ENCODE data around the gene MINDY4.
"Not testable (repeated sequence)": the region's sequence is repeated elsewhere in the genome, so short reads cannot be mapped to it uniquely, and the experiment has no call there.

Gene MINDY4

DNA sequence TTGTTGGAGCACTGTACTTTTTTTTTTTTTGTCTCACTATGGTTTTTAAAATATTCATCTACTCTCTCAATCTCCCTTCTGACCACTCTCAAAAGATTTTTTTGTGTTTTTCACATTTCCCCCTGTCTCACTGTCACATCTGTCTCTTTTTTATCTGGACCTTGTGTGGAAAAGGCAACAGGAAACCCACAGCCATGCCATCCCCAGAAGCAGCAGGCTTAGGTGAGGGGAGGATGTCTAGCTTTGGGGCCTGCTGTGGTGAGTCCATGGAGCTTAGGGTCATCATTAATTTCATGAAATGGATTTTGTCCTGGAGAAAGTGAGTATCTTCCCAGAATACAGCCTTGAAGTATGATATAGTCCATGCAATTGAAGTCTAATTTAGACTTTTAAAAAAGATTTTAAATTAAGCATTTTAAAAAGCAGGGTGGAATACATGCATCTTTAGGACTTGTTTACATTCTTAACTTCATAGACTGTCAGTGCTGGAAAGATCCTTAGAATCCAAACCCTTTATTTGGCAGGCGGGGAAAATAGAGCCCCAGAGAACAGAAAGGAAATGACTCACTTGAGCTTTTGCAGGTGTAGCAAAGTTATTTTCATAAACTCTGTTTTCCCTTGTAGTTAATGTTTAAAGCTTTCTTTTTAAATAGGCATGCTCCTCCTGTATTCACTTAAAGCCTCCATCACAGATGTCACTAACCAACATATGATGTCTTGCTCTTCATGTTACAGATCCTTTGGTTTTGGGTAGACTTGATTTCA is 25.1 kb downstream of the MINDY4 start:
- in situ Hi-C loops (cut with MboI; ENCODE audit: low pct_unique_long_range_greater_than_20kb, low sequenced_read_pairs), result no loop called here
- DNase-seq, result no peak

DNA sequence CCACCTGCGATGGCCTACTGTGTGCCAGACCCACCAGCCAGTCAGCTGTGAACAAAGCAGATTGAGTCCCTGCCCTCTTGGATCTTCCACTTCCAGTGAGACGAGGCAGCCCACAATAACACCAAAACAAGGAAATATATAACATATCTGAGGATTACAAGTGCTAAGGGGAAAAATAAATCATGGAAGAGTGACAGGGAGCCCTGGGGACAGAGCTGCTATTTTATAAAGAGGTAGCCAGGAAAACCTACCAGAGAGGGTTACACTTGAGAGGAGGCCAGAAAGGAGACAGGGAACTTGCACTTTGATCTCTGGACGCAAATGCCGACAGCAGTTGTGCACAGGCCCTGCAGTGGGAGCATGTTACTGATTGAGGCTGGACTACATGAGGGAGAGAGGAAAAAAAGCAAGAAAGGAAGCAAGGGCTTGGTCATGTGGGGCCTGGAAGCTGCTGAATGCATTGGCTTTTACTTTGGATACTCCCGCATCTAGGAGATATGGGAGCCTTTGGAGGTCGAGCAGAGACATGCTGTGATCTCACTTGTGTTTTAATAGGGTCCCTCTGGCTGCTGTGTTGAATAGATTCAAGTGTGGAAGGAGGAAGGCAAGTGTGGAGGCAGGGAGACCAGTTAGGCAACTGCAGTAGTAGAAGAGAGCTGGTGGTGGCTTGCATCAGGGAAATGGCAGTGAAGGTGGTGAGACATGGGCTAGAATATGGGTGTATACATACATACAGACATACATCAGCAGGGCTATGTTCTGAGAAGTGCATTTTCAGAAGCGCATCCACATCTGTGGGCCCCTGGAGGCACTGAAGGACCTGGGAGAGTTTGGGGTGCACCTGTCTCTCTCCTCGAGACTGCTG is 26.2 kb downstream of the MINDY4 start:
- in situ Hi-C loops (cut with MboI; ENCODE audit: low pct_unique_long_range_greater_than_20kb, low sequenced_read_pairs), result no loop called here

GRCh38 chr7:30799206-30799975 is 28.2 kb downstream of the MINDY4 start:
- DNase-seq, result no peak
- in situ Hi-C loops (cut with MboI; ENCODE audit: low pct_unique_long_range_greater_than_20kb, low sequenced_read_pairs), result no loop called here

More for the DNA sequence above, 26.2 kb downstream of the MINDY4 start:
- DNase-seq, result no peak

DNA sequence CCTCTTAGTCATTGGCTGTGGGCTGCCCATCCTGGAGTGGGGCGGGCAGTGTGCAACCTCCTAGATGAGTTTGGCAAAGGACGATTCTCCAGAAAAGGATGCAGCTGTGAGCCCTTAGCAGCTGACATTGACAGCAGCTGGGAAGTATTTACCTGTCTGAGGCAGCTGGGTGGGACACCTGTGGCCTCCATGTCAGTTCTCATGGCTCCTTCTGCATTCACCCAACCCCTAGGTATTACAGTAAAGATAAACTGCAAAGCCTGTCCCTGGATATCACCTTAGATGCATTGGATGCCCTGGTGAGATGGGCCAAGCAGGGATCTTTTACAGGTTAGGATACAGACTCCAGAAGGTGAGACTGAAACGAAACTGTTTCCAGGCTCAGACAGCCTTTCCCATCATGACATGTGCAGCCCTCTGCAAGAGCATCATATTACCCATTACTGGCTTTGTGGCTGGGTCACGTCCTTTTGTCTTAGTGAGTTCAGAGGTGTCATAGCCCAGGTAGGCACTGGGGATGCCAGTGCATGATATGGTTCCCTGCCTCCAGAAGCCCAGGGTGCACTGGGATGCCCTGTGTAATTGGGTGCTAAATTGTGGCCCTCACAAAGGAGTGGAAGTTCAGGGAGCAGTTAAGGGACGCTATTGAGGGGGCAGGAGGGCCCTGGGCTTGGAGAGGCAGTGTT is 28.9 kb downstream of the MINDY4 start:
- DNase-seq, result no peak
- in situ Hi-C loops (cut with MboI; ENCODE audit: low pct_unique_long_range_greater_than_20kb, low sequenced_read_pairs), result no loop called here

- in situ Hi-C loops (cut with MboI; ENCODE audit: low pct_unique_long_range_greater_than_20kb, low sequenced_read_pairs), result no loop called here
- DNase-seq, result peak; percentile 75
Measured at GRCh38 chr7:30800785-30801252, 29.6 kb downstream of the MINDY4 start.

DNA sequence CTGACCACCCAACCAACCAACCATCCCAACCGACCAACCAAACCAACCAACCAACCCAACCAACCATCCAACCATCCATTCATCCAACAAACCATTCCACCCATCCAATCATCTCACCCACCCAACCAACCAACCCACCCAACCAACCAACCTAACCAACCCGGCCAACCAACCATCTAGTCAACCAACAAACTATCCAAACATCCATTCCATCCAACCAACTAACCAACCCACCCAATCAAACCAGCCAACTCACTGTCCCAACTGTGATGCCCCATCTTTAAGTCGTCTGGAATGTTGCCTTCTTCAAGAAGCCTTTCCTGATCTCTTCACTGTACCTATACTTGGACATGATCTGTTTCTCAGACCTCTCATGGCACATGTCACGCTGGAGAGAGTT is 31.6 kb downstream of the MINDY4 start:
- DNase-seq, result no peak
- in situ Hi-C loops (cut with MboI; ENCODE audit: low pct_unique_long_range_greater_than_20kb, low sequenced_read_pairs), result no loop called here

DNA sequence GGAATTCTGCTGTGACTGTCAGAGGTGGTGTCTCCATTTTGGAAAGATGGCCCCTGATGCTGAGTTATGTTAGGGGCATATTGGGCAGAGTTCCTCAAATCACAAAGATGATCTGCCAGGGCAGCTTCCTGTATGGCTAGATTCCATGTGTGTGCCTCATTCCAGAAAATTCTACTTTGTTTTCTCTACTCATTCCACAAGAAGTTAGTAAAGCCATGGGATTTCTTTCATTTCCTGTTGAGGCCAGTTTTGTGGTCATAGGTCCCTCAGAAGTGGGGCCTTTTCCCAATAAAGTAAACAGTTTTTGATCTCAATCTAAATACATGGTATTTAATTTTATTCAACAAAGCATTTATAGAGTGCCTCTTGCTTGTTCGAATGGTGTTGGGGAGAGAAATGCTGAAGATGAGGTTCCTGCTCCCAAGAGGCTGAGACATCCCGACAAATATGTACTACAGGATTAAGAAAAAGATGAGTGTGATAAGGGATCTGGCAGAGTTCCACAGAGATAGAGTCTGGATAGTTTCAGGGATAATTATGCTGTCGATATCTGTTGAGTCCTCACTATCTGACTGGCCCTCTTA is 33.0 kb downstream of the MINDY4 start:
- no peak for DNase-seq
- in situ Hi-C loops (cut with MboI; ENCODE audit: low pct_unique_long_range_greater_than_20kb, low sequenced_read_pairs), result no loop called here

DNA sequence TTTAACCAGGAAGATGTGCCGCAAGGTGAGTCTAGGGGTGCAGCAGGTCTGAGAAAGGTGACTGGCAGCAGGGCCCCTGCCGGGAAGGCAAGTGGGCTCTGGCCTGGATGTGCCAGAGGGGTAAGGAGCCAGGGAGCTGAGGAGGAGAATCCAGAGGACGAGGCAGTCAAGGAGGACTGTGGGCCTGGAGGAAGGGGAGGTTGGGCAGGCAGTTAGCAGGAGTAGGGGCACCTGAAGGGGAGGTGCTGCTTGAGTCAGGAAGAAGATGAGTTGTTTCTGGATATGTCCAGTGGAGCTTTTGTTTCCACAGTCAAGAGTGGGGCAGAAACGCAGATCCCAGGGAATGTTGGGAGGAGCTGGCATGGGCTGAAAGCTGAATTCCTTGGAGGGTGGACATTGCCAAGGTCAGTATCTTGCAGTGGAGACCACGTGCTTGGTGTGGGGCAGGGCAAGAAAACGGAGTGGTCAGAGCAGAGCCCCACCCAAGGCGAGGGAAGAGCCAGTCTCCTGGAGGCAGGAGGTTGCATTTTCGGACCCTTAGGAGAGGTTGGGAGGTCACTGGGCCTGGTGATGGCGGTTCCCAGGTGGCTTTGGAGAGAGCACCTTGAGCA is 34.0 kb downstream of the MINDY4 start:
- DNase-seq, result no peak
- in situ Hi-C loops (cut with MboI; ENCODE audit: low pct_unique_long_range_greater_than_20kb, low sequenced_read_pairs), result no loop called here

DNA sequence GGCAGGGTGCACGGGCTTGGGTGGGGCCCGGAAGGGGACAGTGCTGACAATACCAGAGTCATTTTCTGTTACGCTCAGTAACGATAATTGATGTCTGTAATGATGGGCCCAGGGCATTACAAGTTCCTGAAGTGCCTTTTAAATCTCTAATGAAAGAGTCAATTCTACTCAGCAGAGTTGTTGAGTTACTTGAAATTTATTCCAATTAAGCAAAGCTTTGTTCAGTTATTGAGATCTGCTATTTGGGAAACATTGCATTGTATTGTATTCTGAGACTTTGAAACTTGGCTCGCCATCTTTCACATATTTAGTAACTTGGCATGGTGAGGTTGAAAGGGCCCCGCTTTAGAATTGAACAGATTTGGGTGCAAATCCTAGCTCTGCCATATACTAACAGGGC is 34.7 kb downstream of the MINDY4 start:
- in situ Hi-C loops (cut with MboI; ENCODE audit: low pct_unique_long_range_greater_than_20kb, low sequenced_read_pairs), result no loop called here
- no peak for DNase-seq

GRCh38 chr7:30807477-30807876 is 36.3 kb downstream of the MINDY4 start:
- in situ Hi-C loops (cut with MboI; ENCODE audit: low pct_unique_long_range_greater_than_20kb, low sequenced_read_pairs); DNase-seq: not testable (repeated sequence)

GRCh38 chr7:30807941-30808340 is 36.7 kb downstream of the MINDY4 start:
- DNase-seq; in situ Hi-C loops (cut with MboI; ENCODE audit: low pct_unique_long_range_greater_than_20kb, low sequenced_read_pairs): not testable (repeated sequence)

GRCh38 chr7:30810986-30811385 is 39.8 kb downstream of the MINDY4 start:
- no peak for DNase-seq
- in situ Hi-C loops (cut with MboI; ENCODE audit: low pct_unique_long_range_greater_than_20kb, low sequenced_read_pairs), result no loop called here

DNA sequence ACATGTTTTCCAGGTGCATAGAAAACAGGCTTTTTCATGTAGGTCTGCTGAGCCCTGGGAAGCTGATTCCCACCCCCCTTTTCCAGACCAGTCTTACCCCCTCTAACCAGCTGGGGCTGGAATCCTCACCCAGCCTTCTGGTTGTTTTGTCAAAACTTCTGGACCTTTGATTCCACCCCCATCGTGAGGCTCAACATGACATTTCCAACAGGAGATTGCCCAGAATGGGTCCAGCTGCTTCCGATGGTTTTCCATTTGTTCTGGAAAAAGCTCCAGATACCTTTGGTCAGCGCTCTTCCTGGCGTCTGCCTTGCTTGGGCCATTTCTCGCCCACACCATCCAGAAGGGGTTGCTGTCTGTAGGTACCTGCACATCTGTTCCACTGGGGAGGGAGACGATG is 41.5 kb downstream of the MINDY4 start:
- in situ Hi-C loops (cut with MboI; ENCODE audit: low pct_unique_long_range_greater_than_20kb, low sequenced_read_pairs), result no loop called here
- no peak for DNase-seq

GRCh38 chr7:30813466-30813865 is 42.2 kb downstream of the MINDY4 start:
- in situ Hi-C loops (cut with MboI; ENCODE audit: low pct_unique_long_range_greater_than_20kb, low sequenced_read_pairs), result no loop called here

DNA sequence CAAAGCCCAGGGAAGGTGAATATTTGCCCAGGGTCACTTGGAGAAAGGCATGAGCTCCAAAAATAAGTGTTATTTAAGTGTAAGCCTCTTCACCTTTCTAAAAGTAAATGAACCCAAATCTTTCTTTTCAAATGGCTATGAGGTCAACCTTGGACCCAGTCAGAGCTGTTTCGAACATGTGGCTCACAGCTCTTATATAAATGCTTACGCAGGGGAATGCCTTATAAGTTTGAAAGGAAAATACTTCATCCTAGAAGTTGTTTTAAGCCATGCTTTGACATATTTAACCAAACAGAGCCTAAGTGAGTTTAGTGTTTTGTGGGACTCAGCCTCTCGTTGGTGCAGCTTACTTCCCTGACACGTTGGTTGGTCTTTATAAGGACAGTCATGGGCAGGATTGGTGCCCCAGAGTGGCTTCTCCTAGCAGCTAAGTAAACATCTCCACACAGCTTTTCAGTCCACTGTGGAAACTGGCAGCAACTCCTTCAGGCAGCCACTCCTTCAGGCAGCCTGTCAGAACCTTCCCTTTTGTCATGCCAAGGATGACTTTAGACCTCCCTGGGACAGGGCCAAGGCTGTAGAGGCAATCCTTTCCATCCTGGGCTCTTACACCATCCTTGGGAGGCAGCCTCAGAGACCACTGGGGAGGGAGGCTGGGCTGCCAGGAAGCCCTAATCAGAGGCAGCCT is 43.6 kb downstream of the MINDY4 start:
- in situ Hi-C loops (cut with MboI; ENCODE audit: low pct_unique_long_range_greater_than_20kb, low sequenced_read_pairs), result no loop called here
- no peak for DNase-seq

More at GRCh38 chr7:30813466-30813865, 42.2 kb downstream of the MINDY4 start:
- DNase-seq, result no peak

DNA sequence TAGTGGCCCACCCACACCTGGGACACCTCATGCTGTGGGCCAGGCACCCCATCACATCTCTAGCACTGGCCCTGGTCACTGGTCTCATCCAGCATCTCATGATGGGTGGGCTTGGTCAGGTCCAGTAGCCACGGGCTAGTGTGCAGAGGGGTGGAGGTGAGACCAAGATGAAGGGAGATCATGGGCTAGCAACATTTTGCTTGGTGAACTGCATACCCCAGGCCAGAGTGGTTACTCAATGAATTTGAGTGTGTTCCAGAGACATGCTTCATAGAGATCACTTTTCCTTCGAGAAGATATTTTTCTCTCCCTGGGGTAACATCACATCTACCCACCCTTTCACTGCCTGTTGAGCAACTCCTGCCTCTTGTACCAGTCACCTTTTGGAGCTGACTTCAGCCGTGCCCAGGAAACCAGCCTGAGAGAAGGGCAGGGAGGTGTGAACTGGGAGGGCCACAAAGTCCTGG is 44.2 kb downstream of the MINDY4 start:
- in situ Hi-C loops (cut with MboI; ENCODE audit: low pct_unique_long_range_greater_than_20kb, low sequenced_read_pairs), result no loop called here
- no peak for DNase-seq

DNA sequence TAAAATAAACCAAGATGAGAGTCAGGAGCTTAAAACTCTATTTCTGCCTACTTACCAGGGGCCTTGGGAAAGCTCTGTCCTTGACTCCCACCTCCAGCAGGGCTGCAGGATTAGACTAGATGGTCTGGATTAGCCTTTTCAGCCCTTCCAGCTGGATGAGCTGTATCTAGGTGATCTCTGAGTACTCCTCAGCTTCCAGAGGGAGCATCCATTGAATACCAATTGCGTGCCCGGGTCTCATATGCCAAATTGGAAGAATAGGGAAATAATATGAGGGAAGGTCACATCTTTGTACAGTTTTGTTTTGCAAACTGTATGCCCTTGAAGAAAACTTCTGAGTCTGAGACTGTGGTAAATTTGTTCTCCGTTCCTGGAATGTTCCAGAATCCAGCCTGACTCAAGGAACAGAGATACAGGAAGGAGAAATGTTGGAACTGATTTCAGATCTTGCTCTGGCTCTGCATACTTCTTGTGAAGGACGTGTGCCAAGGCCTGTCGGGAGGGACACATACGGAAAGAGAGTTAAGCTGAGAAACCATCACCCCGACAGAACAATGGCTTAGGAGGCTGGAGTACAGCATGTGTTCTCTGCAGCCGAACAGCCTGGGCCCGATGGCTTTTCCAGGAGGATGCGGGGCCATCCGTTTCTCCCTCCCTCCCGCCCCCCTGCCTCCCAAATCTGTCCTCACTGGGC is 44.9 kb downstream of the MINDY4 start:
- no peak for DNase-seq
- in situ Hi-C loops (cut with MboI; ENCODE audit: low pct_unique_long_range_greater_than_20kb, low sequenced_read_pairs), result no loop called here
